T follicular helper cell (primary cell): ENCODE data around the gene ASAP2.
"Not testable (repeated sequence)": the region's sequence is repeated elsewhere in the genome, so short reads cannot be mapped to it uniquely, and the experiment has no call there.

Experiments used
- DNase-seq: peaks from one replicate; pipeline ENCODE4 v3.0.0-alpha.2; 2020; ENCODE audit warnings: low read depth

ASAP2 gene

DNA sequence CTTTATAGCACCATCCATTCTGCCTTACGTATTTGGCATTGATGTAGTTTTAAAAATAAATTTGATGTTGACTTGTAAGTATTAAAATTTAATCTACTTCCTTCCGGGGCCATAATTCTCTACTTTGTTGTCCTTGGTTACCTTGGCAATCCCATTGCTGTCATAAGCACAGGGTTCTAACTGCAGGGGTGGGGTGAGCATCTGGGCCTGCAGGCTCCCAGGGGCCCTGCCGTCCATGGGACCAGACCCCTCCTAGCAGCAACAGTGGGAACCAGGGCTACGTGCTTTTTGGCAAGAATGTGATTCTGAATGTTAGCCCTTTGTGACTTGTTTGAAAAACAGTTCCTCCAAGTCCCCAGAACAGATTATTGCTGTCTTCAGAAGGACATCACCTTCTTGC is 4.9 kb downstream of the ASAP2 start:
- no peak for DNase-seq

DNA sequence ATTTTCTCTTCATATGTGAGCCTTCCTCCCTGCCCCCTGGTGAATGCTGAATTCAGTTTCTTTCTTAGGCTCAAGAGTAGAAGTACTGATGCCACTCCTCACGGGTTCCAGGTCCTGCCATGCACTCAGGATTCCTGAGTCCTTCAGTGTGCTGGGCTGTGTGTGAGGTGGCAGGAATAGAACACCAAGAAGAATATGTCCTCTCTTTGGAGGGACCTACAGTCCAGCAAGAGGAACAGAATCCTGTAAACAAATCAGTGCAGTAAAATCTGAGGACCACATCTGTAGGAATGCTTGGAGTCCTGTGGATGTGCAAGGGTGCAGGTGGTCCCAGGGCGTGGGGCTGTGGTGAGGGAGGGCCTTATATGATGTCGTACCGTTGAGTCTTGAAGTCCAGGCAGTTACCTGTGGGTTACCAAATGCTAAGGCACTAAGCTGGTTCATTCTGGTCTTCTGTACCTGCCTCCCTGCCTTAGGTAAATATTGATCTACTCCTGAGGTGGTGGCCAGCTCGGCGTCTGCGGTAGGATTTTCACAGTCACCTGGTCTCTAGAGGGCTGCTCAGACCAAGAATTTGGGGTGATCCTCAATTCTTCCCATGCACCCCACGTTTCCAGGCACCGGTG is 5.5 kb downstream of the ASAP2 start:
- no peak for DNase-seq

DNA sequence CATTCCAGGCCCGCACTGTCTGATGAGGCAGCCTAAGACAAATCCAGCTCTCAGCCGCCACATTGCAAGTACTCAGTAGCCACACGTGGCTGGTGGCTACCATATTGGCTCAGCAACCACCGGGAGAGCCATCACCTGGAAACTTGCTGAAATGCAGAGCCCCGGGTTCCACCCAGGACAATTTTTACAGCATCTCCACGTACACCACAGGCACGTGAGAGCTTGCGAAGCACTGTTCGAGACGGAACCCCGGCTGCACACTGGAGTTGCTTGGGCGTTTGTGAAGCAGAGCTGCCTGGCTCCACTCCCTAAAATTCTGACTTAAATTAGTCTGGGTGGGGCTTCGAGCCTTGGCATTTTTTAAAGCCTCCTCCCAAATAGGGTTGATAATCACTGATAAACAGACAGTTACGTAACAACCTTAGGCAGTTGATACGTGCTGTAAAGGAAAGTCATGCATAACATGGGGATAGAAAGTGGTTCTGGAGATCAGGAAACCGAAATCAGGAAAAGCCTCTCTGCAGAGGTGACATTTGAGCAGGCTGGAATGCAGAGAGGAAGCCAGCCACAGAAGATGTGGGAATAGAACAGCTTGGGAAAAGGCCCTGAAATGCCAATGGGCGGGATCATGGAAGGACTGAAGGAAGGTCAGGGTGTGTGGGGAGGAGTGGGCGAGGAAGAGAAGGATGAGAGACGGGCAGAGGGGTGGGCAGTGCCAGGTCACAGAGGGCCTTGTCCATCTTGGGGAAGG is 6.2 kb downstream of the ASAP2 start:
- no peak for DNase-seq

DNA sequence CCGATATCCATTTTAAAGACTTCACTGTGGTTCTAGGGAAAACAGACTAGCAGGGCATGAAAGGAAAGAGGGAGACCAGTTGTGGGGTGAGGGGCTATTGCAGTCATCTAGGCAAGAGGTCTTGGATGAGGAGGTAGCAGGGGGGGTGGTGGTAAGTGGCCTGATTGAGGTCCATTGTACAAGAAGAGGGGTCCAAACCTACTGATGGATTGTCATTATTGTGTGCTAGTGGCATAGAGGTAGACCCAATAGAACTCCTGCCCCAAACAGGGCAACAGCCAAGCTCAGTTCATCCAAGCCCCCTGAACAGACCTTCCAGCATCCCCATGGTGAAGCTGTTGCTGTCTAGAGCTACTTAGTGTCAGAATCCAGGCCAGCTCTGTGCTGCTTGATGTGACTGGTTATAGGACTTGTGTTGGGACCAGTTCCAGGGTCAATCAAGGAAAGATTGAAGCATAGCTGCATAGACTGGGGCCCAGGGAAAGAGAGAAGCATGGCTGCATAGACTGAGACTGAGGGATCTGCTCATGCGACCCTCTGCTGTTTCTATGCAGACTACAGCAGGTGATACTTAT is 7.0 kb downstream of the ASAP2 start:
- DNase-seq: no peak

DNA sequence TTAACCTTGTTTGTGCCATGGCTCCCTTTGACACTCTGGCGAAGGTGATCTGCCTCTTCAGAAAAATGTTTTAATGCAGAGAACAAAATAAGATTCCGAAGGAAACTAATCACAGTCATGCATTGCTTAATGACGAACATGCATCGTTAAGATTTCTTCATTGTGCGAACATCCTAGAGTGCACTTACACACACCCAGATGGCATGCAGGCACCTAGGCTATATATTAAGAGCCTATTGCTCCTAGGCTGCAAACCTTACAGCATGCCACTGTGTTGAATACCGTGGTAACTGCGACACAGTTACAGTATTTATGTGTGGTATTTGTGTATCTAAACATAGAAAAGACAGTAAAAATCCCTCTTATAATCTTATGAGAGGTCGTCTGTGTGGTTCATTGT is 8.3 kb downstream of the ASAP2 start:
- no peak for DNase-seq

DNA sequence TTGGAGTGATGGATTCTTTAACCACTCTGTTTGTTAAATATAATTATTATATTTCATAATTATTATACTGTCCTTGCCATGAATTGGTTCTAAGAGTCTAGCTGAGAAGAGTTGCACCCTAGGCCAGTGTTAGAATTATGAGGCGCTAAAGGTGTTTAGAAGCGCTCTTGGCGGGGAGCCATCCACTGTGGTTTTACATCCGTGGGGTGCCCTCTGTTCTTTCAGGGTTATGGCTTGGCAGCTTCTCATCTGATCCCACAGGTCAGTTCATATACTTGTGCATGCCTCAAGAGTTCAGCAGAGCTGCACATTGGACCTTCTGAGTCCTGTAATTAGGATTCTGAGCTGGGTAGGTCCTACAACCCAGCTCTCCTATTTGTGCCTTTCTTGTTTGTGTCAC is 9.1 kb downstream of the ASAP2 start:
- DNase-seq: no peak

DNA sequence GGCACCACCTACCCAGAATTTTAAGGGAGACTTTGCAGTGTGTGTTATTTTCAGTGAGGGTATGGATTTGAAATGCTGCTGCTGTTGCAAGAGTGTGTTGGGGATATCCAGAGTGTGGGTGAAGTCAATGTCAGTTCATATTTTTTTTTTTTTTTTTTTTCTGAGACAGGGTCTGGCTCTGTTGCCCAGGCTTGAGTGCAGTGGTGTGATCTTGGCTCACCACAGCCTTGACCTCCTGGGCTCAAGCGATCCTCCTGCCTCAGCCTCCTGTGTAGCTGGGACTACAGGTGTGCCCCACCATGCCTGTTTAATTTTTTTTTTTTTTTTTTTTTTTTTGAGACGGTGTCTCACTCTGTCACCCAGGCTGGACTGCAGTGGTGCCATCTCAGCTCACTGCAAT is 9.5 kb downstream of the ASAP2 start:
- not testable (repeated sequence) for DNase-seq

DNA sequence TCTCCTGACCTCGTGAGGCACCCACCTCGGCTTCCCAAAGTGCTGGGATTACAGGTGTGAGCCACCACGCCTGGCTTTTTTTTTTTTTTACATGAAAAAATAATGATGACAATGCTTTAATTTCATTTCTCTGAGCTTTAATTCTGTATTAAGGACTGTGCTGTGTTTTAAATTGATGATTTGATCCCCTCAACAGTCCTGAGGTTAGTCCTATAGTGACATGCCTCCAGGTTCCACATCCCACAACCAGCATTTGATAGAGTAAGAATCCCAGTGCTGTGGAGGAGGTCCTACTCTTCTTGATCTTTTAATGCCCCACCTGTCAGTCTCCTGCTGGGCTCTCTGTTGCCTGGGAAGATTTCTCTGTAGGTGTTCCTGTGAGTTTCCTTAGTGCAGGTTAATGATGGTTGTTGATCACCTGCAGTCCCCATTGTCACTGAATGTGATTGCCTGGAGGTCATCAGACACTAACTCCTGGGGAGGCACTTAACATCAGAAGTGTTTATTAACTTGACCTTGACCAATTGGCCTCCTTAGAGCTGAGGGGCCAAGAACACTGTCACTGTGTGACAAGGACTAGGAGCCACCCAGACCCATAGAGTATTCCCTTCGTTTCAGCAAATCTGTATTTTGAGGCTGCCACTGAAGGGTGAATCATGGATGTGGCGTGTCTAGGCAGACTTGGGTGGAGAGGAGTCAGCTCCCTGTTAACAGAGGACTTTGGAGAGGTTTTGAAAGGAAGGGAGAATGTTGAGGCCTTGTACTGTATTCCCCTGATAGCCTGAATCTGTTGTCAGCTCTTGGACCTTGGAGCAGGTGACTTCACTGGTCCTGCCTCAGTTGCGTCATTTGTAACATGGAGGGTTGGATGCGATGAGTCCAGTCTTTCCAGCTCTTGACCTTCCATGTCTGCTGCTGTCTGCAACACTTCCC is 11.5 kb downstream of the ASAP2 start:
- no peak for DNase-seq

DNA sequence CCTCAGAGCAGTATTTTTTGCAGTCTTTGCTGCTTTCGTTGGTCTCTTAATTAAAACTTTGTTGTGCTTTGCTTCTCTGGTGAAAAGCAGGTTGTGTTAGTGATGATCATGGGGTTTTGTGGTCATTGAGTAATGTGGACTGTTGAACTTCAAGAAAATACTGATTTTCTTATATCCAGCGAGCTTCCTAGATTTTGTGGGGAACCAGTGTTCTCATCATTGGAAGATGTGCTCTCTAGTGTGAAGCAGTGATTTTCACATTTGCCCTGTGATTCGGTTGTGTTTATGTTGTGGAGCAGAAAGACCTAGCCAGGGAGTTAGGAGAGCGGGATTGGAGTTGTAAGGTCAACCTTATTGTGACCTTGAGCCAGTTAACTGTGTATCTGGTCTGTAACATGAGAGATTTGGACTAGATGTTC is 12.4 kb downstream of the ASAP2 start:
- DNase-seq: no peak

DNA sequence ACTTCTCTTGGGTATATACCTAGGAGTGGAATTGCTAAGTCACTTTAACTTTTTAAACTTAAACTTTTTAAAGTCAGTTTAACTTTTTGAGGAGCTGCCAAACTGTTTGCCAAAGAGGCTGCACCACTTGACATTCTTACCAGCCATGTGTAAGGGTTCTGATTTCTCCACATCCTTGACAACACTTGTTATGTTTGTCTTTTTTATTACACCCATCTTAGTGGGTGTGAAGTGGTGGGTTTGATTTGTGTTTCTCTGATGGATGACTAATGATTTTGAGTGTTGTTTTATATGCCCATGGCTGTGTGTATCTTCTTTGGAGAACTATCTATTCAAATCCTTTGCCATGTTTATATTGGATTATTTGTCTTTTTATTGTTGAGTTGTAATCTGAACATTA is 13.6 kb downstream of the ASAP2 start:
- DNase-seq: no peak

DNA sequence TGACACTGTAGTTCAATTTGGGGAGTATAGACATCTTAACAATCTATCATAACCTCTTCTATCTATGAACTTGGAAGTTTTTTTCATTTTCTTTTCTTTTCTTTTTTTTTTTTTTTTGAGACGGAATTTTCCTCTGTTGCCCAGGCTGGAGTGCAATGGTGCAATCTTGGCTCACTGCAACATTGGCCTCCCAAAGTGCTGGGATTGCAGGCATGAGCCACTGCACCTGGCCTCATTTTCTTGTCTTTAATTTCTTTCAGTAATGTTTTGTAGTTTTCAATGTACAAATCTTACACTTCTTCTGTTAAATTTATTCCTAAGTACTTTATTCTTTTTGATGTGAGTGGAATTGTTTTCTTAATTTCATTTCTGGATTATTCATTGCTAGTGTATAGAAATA is 14.6 kb downstream of the ASAP2 start:
- DNase-seq: no peak

DNA sequence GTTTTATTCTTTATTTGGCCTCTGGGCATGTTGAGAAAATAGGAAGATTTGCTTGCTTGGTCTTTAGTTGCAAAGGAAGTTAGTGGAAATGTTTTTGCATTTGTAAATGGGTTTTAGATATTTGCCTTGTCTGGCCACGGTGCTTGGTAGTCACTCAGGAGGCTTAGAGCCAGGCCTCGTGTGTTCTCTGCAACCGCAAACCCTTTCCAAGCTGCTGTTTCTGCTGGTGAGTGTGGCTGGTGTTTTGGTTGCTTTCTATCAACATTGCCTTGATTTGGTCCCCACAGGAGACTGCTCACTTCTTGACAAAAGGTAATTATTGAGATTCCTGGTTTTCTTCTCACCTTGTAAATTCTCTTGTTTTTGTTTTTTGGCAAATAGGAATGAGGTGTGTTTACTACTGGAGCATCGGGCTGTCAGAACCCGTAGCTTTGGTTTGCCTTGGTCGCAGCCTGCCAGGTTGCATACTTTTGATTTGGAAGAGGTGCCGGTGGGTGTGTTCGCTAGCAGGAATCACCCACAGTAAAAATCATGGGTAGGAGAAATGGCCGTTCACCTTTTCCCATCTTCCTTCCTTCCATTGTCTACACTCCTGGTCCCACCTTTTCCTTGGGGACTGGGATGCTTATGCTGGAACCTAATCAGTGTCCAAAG is 15.8 kb downstream of the ASAP2 start:
- no peak for DNase-seq

DNA sequence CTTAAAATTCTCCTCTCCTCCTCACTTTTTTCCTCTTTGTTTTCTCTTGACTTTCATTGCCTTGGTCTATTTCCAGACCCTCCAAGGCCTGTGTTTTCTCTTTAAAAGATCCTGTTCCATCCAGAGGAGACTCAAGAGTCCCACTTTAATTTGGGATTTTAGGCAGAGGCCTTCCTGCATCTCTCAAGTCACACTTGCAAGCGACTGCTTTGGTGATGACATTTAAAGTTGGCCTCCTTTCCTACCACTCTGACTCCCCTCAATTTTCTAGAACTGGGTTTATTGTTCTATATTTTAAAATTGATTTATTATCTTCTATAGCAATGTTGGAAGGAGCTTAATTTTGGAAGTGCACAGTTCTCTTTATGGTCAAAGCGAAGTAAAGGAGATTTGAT is 16.3 kb downstream of the ASAP2 start:
- DNase-seq: no peak

DNA sequence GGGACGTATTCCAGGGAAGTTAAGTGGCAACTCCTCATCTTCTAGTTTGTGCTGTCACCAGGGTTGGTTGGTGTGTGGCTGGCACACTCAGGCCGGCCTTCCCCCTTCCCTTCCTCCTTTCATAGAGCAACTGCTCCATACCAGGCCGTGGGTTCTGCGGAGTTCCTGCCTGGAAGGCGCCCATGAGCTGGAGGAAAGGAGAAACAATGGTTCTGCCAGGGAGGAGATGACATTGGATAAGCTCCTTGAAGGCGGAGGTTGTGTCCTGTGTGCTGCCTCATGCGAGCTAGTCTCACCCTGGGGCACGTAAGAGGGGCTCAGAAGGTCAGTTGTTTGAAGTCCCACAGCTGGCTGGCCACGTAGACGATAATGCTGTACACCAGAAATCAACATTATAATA is 19.2 kb downstream of the ASAP2 start:
- no peak for DNase-seq

DNA sequence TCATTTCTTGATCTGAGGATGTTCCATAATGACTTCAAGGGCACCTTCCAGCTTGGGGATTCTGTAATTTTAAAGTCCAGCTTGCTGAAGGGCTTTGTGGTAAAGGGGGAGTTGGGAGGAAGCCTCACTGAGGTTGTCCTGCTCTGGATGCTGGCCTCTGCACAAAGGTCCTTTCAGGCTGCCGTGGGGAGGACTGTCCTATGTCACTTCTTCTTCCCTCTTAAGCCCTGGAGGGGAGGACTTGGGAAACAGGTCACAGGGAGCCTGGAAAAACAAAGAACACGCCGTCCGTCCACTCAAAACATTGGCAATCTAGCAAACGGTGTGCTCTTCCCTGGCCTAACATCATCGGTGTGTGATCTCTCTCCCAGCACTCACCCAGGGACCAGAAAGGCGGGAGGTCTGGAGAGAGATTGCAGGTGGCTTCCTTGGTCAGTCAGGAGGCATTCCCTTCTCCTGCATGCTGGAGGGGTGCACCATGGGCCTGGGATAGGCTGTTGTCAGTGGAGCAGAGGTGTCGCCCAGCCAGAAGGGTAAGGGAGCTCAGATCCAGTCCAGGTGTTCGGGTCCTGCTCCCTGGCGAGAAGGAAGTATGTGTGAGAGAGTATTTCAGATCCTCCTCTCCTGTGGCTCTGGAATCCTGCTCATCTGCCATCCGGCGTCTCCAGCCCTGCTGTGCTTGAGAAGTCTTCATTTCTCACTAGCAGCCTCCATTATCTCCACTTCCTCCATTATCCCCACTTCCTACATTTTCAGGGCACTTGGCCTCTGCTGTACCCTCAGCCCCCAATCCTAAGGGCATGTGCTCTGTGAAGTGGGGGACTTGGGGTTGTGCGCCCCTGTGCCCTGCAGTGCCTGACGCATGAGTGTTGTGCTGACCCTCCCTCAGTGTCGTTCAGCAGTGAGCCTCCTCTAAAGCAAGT is 20.1 kb downstream of the ASAP2 start:
- no peak for DNase-seq

DNA sequence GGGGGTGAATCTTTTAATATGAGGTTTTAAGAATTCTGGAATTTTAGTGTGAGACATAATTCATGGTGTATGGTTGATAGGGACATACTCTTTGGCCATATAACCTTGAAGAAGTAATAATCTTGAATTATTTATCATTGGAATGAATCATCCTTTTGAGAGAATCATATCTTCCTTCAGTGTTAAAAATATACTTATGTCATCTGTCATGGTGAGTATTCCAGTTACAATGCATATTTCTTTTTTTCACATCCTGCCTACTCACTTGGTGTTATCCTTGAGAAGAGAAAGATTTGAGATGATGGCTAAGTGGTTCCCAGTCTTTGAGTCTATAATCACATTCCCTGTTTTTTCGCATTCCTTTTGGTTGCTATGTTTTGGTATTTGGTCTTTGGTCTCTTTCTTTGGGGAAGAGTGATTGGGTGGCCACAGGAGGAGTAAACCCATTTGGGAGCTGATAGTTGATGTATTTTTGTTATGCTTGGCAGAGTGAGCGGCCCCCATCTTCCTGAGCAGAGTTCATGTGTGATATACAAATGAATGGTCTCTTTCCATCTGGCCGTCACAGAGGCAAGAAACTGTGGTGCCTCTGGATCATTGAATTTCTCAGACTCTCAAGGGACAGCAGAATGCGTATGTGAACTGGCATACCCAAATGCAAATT is 21.6 kb downstream of the ASAP2 start:
- no peak for DNase-seq

DNA sequence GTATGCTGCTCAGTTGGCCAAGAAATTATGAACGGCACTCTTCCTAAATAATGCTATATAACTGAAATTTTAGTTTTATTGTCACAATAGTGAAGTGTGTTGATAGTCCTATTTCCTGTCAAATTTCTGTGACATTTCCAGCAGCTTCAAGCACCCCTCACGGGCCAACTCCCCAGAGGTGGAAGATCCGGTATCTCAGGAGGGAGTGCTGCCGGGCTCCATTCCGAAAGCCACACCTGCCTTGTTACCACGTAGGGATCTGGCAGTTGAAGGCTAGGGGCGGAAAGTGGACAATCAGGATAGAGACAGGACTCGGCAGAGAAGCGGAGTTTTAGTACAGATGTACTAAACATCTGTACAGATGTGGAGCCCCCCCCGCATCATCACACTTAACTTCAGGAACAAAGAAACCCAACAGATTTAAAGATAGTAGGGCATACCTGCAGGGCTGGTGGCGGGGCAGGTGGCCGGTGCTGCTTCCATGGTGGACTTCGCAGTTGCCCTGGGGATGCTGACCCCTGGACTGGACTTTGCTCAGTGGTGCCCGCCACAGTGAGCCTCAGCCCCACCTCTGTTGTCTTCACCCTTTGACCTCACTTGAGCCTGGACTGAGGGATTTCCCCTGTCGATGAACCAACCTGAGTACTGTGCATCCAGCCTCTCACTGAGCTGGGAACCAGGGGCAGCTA is 22.3 kb downstream of the ASAP2 start:
- DNase-seq: no peak

DNA sequence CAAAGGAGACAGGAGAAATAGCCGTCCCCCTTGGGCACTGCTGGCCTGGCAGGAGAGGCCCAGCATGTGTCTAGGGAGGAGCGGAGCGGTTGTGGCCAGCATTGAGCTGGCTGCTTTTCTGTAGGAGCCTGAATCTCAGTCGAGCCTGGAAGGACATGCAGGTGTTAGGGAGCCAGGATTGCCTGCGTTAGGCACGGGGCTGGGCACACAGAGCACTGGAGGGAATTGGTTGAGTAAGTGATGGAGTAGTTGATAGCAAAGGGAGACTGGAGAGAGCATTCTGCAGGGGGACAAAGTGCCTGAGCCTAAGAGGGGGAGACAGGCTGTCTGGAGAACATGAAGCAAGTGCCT is 22.8 kb downstream of the ASAP2 start:
- no peak for DNase-seq

DNA sequence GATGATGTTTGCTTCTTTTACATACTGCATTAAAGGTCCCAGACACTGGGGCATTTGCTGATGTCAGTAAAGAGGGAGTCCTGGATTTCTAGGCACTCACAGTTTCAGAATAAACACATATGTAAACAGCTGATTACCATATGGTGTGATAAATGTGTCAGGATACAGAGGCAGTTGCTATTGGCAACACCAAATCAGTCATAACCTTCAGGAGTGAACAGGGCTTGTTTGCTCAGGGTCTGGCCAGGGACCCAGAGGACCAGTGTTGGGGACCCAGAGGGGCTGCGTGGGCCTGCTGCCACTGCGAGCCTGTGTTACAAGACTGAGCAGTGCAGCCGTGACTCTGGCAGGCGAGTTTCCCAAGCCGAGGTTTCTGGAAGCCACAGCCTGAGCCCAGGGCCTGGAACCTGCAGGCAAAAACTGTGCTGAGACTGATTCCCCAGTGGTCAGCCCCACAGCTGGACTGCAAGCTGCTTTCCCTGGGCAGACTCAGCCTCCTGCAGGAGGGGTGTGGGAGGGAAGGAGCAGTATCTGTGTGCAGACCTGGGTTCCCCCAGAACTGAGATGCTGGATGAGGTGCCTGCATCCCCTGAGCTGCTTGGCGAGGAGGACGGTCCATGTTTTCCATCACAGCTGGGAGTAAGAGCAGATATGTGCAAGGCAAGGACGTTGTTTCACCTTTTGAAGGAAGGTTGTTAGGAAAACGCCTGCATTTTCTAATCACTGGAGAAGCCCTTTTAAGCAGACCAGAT is 23.6 kb downstream of the ASAP2 start:
- no peak for DNase-seq
